NT2/D1 (cell line): ENCODE data around the gene LAMB1.

Experiments
- DNase-seq: peaks from one replicate; pipeline ENCODE4 v3.0.0-alpha.2; 2011; ENCODE audit warnings: low read depth, low spot score
- H3K27me3 ChIP-seq: 2 replicates; pipeline ENCODE4 v1.6.0; 2011; ENCODE audit warnings: mild to moderate bottlenecking; ENCODE audit not compliant: insufficient read length, insufficient read depth
- H3K36me3 ChIP-seq: 2 replicates; pipeline ENCODE4 v1.6.1; 2011; ENCODE audit warnings: mild to moderate bottlenecking, low read length, mixed read lengths; ENCODE audit not compliant: insufficient read depth, insufficient read length
- H3K4me1 ChIP-seq: 2 replicates; pipeline ENCODE4 v1.5.1; 2011; ENCODE audit not compliant: insufficient read depth, insufficient read length
- H3K4me3 ChIP-seq: 2 replicates; pipeline ENCODE4 v1.5.1; 2011; ENCODE audit warnings: low read depth; ENCODE audit not compliant: insufficient read length
- H3K9ac ChIP-seq: 2 replicates; pipeline ENCODE4 v1.6.0; 2011; ENCODE audit warnings: low read depth; ENCODE audit not compliant: insufficient read length
- H3K9me3 ChIP-seq: 2 replicates; pipeline ENCODE4 v1.5.1; 2011; ENCODE audit warnings: mild to moderate bottlenecking, low read length; ENCODE audit not compliant: insufficient read depth
- SUZ12 ChIP-seq: IDR thresholded peaks from 2 replicates; pipeline ENCODE4 v1.6.1; 2011; ENCODE audit not compliant: insufficient read length, insufficient read depth; ENCODE audit errors: extremely low read depth
- YY1 ChIP-seq: IDR thresholded peaks from 2 replicates; pipeline ENCODE4 v1.6.1; 2011; ENCODE audit not compliant: insufficient read length, insufficient read depth
- ZNF274 ChIP-seq: IDR thresholded peaks from 2 replicates; pipeline ENCODE4 v1.6.1; 2011; ENCODE audit warnings: mild to moderate bottlenecking, low read depth, low read length

LAMB1 gene

DNA sequence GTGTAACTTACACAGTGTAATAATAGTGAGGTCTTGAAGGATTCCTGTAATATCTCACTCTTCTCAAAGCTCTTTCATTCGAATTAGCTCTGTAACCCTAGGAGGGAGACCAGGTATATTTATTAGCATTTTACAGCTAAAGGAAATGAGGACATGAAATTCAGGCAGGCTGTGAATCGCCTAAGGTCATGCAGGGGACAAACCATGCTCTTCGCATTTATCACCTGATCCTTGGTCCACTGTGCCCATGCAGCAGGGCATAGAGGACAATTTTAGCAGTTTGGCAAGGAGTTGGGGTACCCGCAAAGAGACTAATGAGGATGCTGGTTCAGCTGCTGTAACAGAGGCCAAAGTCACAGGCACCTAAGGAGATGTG is 14.8 kb upstream of the LAMB1 start:
- no peak overlapping the region for H3K9ac ChIP-seq
- no peaks in the 10 kb centered on the region for H3K27me3 ChIP-seq
- H3K4me1 ChIP-seq = no peaks in the 10 kb centered on the region
- H3K4me3 ChIP-seq = no peak overlapping the region
- H3K9me3 ChIP-seq = no peaks in the 10 kb centered on the region
- DNase-seq = no peak
- TF ChIP-seq YY1 (no peak), ZNF274 (no peak), SUZ12 (no peak)
- H3K36me3 ChIP-seq = no peaks in the 10 kb centered on the region

DNA sequence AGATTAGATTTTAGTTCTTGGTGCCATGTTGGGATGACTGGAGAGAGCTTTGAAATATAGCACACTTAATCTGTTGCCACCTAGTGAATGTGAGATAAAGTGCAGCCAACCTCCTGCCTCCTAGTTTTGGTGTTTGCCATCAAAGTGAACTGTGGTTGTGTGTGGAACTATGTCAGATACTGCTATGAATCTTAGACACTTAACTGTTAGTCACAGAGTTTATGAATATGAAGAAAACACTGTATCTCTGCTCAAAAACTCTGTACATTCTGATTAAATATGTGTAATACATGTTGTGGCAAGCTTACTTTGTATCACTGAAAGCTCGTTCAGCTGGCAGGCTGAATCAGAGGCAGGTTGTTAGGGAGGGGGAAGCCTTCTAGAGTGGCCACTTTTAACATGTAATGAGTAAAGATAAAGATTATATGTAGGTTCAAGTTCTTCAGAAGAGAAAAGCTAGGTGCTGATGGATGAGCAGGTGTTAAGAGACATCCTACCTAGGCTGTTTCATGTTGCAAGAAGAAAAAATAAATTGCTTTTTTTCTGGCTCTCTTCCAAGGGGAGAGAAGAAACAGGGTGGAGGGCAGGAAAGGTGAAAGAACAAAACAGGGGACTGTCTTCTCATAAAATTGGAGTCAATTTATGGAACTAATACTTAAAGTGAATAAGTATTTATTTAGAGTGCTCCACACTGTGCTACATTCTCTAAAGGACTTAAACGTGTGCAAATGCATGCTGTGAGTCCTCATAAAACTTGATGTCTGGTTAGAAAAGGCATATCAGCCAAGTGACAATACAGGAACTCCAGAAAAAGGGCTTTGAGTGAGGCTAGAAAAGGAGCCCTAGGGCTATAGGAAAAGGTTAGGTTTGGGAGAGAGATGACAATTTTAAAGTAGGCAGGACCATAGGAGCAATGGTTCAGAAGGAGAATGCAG is 14.1 kb upstream of the LAMB1 start:
- H3K9me3 ChIP-seq = no peaks in the 10 kb centered on the region
- DNase-seq = no peak
- H3K4me3 ChIP-seq = no peak overlapping the region
- no peaks in the 10 kb centered on the region for H3K36me3 ChIP-seq
- H3K9ac ChIP-seq = no peak overlapping the region
- H3K4me1 ChIP-seq = no peaks in the 10 kb centered on the region
- no peak for TF ChIP-seq YY1
- TF ChIP-seq SUZ12 = no peak
- no peaks in the 10 kb centered on the region for H3K27me3 ChIP-seq

DNA sequence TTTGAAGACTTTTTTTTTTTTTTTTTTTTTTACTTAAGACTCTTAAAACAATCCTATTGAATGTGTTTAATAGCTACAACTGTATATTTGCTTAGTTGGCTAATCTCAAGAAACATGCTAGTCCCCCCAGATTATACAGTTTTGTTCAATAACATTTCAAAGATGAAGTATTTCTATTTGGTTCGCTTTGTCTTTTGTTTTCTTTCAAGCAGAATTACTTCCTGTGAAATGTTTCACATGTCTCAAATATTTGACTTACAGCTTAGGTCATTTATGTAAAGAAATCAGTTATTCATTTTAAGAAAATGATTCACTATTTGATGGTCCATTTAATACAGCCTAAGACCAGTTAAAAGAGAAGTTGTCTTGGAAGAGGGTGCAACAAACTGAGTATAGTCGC is 12.8 kb upstream of the LAMB1 start:
- H3K36me3 ChIP-seq = no peaks in the 10 kb centered on the region
- TF ChIP-seq ZNF274 = no peak
- H3K9me3 ChIP-seq = no peaks in the 10 kb centered on the region
- no peak for DNase-seq
- H3K4me1 ChIP-seq = no peaks in the 10 kb centered on the region
- H3K9ac ChIP-seq = no peak overlapping the region
- no peaks in the 10 kb centered on the region for H3K27me3 ChIP-seq
- no peak overlapping the region for H3K4me3 ChIP-seq

DNA sequence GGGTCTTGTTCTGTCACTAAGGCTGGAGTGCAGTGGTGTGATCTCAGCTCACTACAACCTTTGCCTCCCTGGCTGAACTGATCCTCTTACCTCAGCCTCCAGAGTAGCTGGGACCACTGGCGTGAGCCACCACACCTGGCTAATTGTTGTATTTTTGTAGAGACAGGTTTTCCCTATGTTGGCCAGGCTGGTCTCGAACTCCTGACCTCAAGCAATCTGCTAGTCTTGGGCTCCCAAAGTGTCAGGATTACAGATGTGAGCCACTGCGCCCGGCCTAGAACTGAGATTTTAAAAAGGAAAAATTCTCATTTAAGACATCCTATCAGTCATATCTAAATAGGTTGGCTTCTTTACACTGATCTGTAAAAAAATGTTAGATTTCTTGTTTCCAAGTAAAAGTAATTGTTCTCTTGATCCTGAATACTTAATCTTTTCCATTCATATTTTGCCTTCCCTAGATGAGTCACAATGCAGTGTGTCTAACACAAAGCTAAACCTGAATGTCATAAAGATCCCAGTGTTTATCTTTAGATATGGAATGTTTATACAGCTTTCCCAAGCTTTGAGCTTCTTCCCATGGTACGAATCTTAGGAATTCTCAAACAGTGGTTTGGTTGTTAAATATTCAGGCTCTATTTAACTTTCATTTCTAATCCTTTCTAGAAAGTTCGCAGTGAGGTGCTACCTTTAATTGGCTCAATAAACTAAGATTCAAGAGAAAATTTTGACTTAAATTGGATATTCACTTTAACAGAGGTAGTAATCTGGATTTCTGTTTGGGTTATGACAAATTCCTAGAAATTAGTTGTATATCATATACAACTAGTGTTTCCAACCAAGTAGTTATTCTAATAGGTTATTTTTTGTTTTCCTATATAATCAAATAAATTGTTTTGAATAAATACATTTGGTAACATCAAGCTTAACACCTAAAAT is 12.1 kb upstream of the LAMB1 start:
- H3K9ac ChIP-seq = no peak overlapping the region
- TF ChIP-seq SUZ12 (no peak), YY1 (no peak), ZNF274 (no peak)
- no peak overlapping the region for H3K4me3 ChIP-seq
- H3K36me3 ChIP-seq = no peaks in the 10 kb centered on the region
- H3K9me3 ChIP-seq = no peaks in the 10 kb centered on the region
- H3K4me1 ChIP-seq = no peaks in the 10 kb centered on the region
- DNase-seq = no peak
- H3K27me3 ChIP-seq = no peaks in the 10 kb centered on the region

DNA sequence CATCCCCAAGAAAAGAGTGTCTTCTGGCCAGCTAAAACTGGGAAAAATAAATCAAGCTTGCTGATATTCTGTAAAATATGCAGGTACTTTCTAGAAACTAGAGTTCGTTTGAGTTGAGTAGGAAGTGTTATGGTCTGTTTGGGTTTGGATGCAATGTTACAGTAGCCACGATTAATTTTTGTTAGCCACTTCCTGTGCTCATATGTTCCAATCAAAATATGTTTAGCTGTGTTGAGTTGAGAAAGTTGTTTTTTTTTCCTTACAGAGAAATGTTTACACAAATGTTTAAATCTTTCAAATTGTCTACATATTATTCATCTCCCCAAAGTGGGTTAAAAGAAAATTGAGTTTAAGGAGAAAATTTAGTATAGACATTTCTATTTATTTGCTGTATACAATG is 11.3 kb upstream of the LAMB1 start:
- Histone ChIP-seq H3K36me3 (no peaks in the 10 kb centered on the region), H3K9ac (no peak overlapping the region), H3K4me3 (no peak overlapping the region), H3K4me1 (no peaks in the 10 kb centered on the region), H3K27me3 (no peaks in the 10 kb centered on the region), H3K9me3 (no peaks in the 10 kb centered on the region)
- TF ChIP-seq YY1 (no peak), ZNF274 (no peak)
- DNase-seq = no peak

DNA sequence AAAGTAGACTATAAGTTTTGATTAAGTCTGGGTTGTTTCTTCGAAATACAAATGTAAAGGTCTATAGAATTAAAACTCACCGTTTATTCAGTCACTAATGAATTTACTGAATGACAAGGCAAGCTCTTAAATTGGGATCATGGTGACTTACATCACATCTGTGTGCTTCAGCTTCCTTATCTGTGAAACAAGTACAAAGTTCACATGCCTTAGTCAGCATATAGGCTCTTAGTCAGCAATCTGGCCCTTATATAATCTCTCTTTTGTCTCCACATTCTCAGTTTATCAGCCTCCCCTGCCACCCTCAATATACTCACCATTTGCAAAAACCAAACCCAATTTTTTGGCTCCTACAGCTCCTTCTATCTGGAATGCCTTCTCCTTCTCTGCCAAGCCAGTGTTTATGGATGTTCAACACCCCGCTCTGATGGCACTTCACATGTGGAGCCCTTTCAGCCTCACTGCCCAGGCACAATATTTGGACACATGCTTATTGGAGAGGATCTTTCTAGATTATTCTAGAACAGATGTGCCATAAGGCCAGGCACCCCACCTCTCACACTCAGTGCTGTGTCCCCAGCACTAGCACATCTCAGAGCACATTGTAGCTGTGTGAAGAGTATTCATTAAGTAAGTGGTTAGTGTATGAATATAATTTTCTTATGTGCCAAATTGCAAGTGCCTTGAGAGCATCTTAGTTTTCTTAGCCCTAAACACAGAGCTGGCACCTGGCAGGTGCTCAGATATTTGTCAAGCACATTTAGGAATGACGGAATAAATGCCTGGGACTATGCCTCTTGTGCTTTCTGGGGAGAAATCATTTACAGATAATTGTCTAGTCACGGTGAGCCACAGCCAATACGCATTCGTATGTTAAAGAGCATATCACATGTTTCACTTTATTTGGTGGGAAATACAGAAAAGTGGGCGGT is 9.8 kb upstream of the LAMB1 start:
- H3K9ac ChIP-seq = no peak overlapping the region
- TF ChIP-seq YY1 (no peak), ZNF274 (no peak)
- DNase-seq = no peak
- no peak overlapping the region for H3K4me3 ChIP-seq
- no peaks in the 10 kb centered on the region for H3K36me3 ChIP-seq
- H3K9me3 ChIP-seq = no peaks in the 10 kb centered on the region
- H3K27me3 ChIP-seq = no peaks in the 10 kb centered on the region
- H3K4me1 ChIP-seq = no peaks in the 10 kb centered on the region

DNA sequence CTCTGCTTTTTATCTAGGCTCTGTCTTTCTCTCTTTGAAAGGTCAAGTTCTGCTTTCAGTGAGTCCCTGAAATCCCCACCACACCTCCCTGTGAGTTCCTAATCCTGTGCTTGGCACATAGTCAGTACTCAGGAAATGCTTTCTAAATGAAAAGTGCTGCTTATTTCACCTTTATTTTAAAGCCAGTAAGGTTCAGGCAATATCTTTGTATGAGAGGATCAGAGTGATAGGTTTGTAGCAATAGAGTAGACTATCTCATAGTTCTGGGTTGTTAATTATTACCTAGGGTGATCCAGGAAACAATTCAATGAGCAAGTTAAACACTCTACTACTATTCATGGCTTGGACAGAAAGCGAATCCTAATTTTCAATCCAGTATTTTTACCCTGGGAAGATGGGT is 7.4 kb upstream of the LAMB1 start:
- no peaks in the 10 kb centered on the region for H3K4me1 ChIP-seq
- H3K4me3 ChIP-seq = no peak overlapping the region
- no peak overlapping the region for H3K9ac ChIP-seq
- H3K27me3 ChIP-seq = peaks cover 11% of the 10 kb centered on the region
- no peak for TF ChIP-seq ZNF274
- H3K9me3 ChIP-seq = no peaks in the 10 kb centered on the region
- no peaks in the 10 kb centered on the region for H3K36me3 ChIP-seq
- DNase-seq = no peak
